Measurements from ENCODE around the gene CRTC1. TPM values are rescaled to one million over a fixed set of nuclear protein-coding genes. Genes with fewer than 3 reads are reported as not detected.
"Not testable (repeated sequence)": the region's sequence is repeated elsewhere in the genome, so short reads cannot be mapped to it uniquely, and the experiment has no call there.

Gene CRTC1
- total and polyA plus RNA-seq, 8 donors, result 5.2 to 18.1 (median 7.5) TPM

DNA sequence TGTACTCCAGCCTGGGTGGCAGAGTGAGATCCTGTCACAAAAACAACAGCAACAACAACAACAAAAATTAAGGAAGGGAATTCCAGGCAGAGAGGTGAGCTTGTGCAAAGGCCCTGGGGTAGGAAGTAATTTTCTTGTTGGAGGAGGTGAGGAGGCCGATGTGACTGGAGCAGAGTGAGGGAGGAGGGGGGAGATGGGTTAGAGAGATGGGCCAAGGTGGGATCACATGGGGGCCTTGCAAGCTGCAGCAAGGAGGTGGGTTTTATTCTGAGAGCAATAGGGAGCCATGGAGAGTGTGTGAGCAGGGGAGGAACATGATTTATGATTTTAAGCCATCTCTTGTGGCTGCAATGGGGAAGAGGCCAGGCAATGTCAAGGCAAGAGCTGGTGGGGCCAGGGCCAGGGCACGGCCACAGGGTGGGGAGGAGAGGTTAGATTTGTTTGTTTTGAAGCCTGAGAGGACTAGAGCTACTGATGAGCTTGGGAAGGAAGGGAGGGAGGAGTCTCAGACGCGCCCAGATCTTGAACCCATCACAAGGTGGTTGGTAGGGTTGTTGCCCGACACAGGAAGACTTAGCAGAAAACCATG is 120.2 kb downstream of the CRTC1 start:
- intact Hi-C loops (cut with DNase I), result no loop called here
- Histone ChIP-seq H3K36me3 (no peaks in the 10 kb centered on the region), H3K27me3 (no peaks in the 10 kb centered on the region), H3K27ac (no peak overlapping the region), H3K4me3 (no peak overlapping the region), H3K9me3 (no peaks in the 10 kb centered on the region), H3K4me1 (no peaks in the 10 kb centered on the region)
- WGBS, 2 donors, result 86 to 98% methylated on average over 5 of the region's 5 CpGs
- FAIRE-seq (no peak), ATAC-seq (no peak), DNase-seq (no peak)
- TF ChIP-seq, protein P1, sequence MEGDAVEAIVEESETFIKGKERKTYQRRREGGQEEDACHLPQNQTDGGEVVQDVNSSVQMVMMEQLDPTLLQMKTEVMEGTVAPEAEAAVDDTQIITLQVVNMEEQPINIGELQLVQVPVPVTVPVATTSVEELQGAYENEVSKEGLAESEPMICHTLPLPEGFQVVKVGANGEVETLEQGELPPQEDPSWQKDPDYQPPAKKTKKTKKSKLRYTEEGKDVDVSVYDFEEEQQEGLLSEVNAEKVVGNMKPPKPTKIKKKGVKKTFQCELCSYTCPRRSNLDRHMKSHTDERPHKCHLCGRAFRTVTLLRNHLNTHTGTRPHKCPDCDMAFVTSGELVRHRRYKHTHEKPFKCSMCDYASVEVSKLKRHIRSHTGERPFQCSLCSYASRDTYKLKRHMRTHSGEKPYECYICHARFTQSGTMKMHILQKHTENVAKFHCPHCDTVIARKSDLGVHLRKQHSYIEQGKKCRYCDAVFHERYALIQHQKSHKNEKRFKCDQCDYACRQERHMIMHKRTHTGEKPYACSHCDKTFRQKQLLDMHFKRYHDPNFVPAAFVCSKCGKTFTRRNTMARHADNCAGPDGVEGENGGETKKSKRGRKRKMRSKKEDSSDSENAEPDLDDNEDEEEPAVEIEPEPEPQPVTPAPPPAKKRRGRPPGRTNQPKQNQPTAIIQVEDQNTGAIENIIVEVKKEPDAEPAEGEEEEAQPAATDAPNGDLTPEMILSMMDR (IDR thresholded peaks at IDR 0.05), result no peak

DNA sequence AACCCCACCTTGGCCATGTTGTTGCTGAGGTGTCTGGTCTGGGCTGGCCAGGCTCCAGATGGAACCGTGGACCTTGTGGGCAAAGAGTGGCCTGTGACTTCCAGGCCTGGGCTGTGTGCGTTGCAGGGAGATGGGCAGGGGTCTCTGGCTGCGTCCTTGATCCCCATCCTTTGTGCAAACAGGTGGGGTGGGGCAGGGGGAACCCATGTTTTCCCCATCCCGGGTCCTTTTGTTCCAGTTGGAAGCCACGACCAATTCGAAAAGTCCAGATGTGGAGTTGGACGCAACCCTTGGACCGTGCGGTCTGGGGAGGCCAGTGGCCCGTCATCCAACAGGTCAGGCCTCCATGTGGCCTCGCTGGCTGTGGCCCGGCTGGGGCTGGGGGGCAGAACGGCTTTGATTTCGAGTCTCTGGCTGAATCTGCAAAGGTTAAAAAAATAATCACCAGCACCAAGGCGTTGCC is 120.7 kb downstream of the CRTC1 start:
- Histone ChIP-seq H3K27ac (no peak overlapping the region), H3K27me3 (no peaks in the 10 kb centered on the region), H3K4me1 (no peaks in the 10 kb centered on the region), H3K36me3 (no peaks in the 10 kb centered on the region), H3K9me3 (no peaks in the 10 kb centered on the region), H3K4me3 (no peak overlapping the region)
- FAIRE-seq (no peak), DNase-seq (no peak), ATAC-seq (no peak)
- intact Hi-C loops (cut with DNase I), result no loop called here
- TF ChIP-seq, protein P1 (IDR thresholded peaks at IDR 0.05), result no peak
- WGBS, 2 donors, result 83 to 91% methylated on average over 15 of the region's 15 CpGs

DNA sequence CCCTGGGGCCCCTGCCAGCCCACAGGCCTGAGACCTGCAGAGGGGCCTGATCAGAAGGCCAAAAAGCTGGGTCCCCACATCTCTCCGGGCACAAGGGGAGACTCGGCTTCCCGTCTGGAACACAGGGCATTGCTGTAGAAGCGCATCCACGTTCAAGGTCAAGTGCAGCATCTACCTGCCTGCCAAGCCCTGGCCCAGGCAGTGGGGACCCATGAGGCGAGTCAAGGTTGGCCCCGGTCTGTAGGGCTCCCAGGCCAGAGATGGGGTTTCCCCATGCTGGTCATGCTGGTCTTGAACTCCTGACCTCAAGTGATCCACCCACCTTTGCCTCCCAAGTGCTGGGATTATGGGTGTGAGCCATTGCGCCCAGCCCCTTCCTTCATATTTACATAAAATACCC is 121.2 kb downstream of the CRTC1 start:
- ATAC-seq, result no peak
- DNase-seq, result peak in 1 of 6 donors; percentile 24
- WGBS, 2 donors, result 76 to 81% methylated on average over 8 of the region's 8 CpGs
- intact Hi-C loops (cut with DNase I), result no loop called here
- no peak for FAIRE-seq
- H3K4me1 ChIP-seq, result no peaks in the 10 kb centered on the region
- H3K4me3 ChIP-seq, result no peak overlapping the region
- no peak overlapping the region for H3K27ac ChIP-seq
- no peaks in the 10 kb centered on the region for H3K36me3 ChIP-seq
- H3K9me3 ChIP-seq, result no peaks in the 10 kb centered on the region
- H3K27me3 ChIP-seq, result no peaks in the 10 kb centered on the region
- TF ChIP-seq, protein P1 (IDR thresholded peaks at IDR 0.05), result no peak

DNA sequence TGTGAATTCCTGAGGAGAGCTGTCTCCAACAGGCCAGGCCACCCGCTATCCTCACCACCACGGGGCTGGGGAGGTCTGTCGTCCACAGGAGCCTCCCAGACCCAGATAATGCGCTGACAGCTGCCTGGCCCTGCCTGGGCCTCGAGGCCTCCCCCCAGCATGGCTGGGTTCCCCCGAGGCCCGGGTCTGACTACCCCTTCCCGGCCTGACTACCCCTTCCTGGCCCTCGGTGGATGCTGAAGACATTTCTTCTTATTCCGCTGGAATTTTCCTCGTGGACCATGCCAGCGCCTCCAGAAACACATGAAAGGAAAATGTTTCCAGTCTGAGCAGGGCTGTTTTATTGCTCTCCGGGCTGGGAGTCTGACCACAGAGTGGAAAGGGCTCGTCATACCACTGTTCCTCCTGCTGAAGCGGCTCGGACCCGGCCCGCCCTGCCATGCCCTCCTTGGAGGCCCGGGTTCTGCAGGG is 124.4 kb downstream of the CRTC1 start:
- no peaks in the 10 kb centered on the region for H3K36me3 ChIP-seq
- no peak overlapping the region for H3K27ac ChIP-seq
- TF ChIP-seq, protein P1 (IDR thresholded peaks at IDR 0.05), result no peak
- no peaks in the 10 kb centered on the region for H3K9me3 ChIP-seq
- DNase-seq (peak in 1 of 6 donors; percentile 14), FAIRE-seq (no peak), ATAC-seq (peak in 1 of 4 donors; percentile 28)
- H3K4me3 ChIP-seq, result no peak overlapping the region
- 77 to 80% methylated on average over 18 to 19 of the region's 19 CpGs for WGBS, 2 donors
- intact Hi-C loops (cut with DNase I), result no loop called here
- no peaks in the 10 kb centered on the region for H3K27me3 ChIP-seq
- no peaks in the 10 kb centered on the region for H3K4me1 ChIP-seq

DNA sequence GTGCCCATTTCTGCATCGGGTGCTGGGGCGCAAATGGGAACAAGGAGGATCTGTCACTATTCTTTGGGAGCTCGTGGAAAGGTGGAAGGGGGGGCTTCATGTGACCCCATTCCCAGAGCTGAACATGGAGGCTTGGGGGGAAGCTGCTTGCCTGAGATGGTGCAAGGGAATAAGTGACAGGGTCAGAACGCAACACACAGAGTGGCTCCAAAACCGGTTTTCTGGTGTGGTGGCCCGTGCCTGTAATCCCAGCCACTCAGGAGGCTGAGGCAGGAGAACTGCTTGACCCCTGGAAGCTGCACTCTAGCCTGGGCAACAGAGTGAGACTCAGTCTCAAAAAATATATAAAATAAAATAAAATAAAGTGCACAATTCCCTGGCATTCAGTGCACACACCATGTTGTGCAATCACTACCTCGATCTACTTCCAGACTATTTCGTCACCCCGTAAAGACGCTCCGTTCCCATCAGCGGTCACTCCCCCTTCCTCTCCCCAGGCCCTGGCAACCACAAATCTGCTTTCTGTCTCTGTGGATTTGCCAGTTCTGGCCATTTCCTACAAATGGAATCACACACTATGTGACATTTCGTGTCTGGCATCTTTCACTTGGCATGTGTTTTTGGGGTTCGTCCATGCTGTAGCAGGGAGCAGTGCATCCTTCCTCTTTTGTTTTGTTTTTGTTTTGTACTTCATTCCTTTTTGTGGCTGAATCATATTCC is 125.8 kb downstream of the CRTC1 start:
- TF ChIP-seq, protein P1 (IDR thresholded peaks at IDR 0.05), result no peak
- intact Hi-C loops (cut with DNase I), result no loop called here
- Histone ChIP-seq H3K9me3 (no peaks in the 10 kb centered on the region), H3K27ac (no peak overlapping the region), H3K4me3 (no peak overlapping the region), H3K27me3 (no peaks in the 10 kb centered on the region), H3K4me1 (no peaks in the 10 kb centered on the region), H3K36me3 (no peaks in the 10 kb centered on the region)
- DNase-seq (peak in 1 of 6 donors; percentile 20), ATAC-seq (peak in 3 of 4 donors; percentile 62 to 73 (median 68)), FAIRE-seq (no peak)
- 47 to 57% methylated on average over 14 of the region's 14 CpGs for WGBS, 2 donors

DNA sequence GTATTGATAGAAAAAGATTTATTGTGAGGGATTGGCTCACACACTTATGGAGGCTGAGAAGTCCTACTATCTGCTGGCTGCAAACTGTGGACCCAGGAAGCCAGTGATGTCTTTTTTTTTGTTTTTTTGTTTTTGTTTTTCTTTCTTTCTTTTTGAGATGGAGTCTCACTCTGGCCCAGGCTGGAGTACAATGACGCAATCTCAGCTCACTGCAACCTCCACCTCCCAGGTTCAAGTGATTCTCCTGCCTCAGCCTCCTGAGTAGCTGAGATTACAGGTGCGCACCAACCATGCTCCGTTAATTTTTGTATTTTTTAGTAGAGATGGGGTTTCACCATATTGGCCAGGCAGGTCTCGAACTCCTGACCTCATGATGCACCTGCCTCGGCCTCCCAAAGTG is 128.2 kb downstream of the CRTC1 start:
- H3K4me3 ChIP-seq; H3K9me3 ChIP-seq; intact Hi-C loops (cut with DNase I); H3K27me3 ChIP-seq; DNase-seq; H3K27ac ChIP-seq; FAIRE-seq; ATAC-seq; H3K36me3 ChIP-seq; H3K4me1 ChIP-seq: not testable (repeated sequence)
- 83 to 96% methylated on average over 5 of the region's 5 CpGs for WGBS, 2 donors

Measured in pancreas (tissue), 10 donors.